DOHH2 (cell line): Measurements from ENCODE around the gene PCDHA10.
A peak's percentile ranks its signal among the peaks of the same experiment; 100 is the strongest.
"Not testable (repeated sequence)": the region's sequence is repeated elsewhere in the genome, so short reads cannot be mapped to it uniquely, and the experiment has no call there.

Experiments used
- H3F3A ChIP-seq: fragments of 200-600 bp; sonication (generic), shearing (Covaris generic); 2 replicates; pipeline ENCODE4 v1.6.0; 2016; ENCODE audit warnings: antibody characterized with exemption, mild to moderate bottlenecking; ENCODE audit not compliant: control insufficient read depth, insufficient read depth
- H3K27ac ChIP-seq: fragments of 200-600 bp; sonication (generic); 2 replicates; pipeline ENCODE4 v1.5.1; 2014; ENCODE audit warnings: low read depth, mild to moderate bottlenecking, low read length, moderate library complexity
- H3K27me3 ChIP-seq: fragments of 200-600 bp; sonication (generic); 2 replicates; pipeline ENCODE4 v1.6.1; 2014; ENCODE audit warnings: mild to moderate bottlenecking, low read length, mixed read lengths; ENCODE audit not compliant: control insufficient read depth
- H3K36me3 ChIP-seq: fragments of 200-600 bp; sonication (generic); 2 replicates; pipeline ENCODE4 v1.6.1; 2014; ENCODE audit warnings: mild to moderate bottlenecking, low read length, moderate library complexity, mixed read lengths; ENCODE audit not compliant: control insufficient read depth
- H3K4me1 ChIP-seq: fragments of 200-600 bp; sonication (generic); 2 replicates; pipeline ENCODE4 v1.6.1; 2014; ENCODE audit warnings: mild to moderate bottlenecking, low read length, mixed read lengths; ENCODE audit not compliant: control insufficient read depth
- H3K4me2 ChIP-seq: fragments of 200-600 bp; sonication (generic); 2 replicates; pipeline ENCODE4 v1.6.0; 2014; ENCODE audit warnings: mild to moderate bottlenecking, low read length, moderate library complexity
- H3K4me3 ChIP-seq: fragments of 200-600 bp; sonication (generic); 2 replicates; pipeline ENCODE4 v1.5.1; 2014; ENCODE audit warnings: mild to moderate bottlenecking, low read length, mixed read lengths
- H3K79me2 ChIP-seq: fragments of 200-600 bp; sonication (generic); 2 replicates; pipeline ENCODE4 v1.6.1; 2014; ENCODE audit warnings: mild to moderate bottlenecking, low read length, mixed read lengths; ENCODE audit not compliant: control insufficient read depth
- H3K9me2 ChIP-seq: fragments of 200-600 bp; sonication (generic); replicated peaks from 2 replicates; pipeline ENCODE4 v1.6.1; 2014; ENCODE audit warnings: mild to moderate bottlenecking, low read length, mixed read lengths; ENCODE audit not compliant: control insufficient read depth
- H3K9me3 ChIP-seq: fragments of 200-600 bp; sonication (generic); 2 replicates; pipeline ENCODE4 v1.6.1; 2014; ENCODE audit warnings: antibody characterized with exemption, low read length, mixed read lengths; ENCODE audit not compliant: control insufficient read depth, insufficient read depth
- H4K20me1 ChIP-seq: fragments of 200-600 bp; sonication (generic); 2 replicates; pipeline ENCODE4 v1.6.0; 2014; ENCODE audit warnings: low read depth, mild to moderate bottlenecking, antibody characterized with exemption, low read length, moderate library complexity; ENCODE audit not compliant: control insufficient read depth, insufficient read depth
- EZH2phosphoT487 ChIP-seq: fragments of 200-600 bp; sonication (generic); IDR thresholded peaks from 2 replicates; pipeline ENCODE4 v1.6.1; 2017; ENCODE audit warnings: borderline replicate concordance, mild to moderate bottlenecking, antibody characterized with exemption, low read length, moderate library complexity, mixed read lengths
- TF ChIP-seq, protein P1 (sequence below): fragments of 200-600 bp; sonication (generic); IDR thresholded peaks from one replicate; pipeline ENCODE4 v1.5.1; 2014; ENCODE audit warnings: antibody characterized with exemption, mild to moderate bottlenecking, low read depth, low read length; ENCODE audit not compliant: poor library complexity, severe bottlenecking

Gene PCDHA10

DNA sequence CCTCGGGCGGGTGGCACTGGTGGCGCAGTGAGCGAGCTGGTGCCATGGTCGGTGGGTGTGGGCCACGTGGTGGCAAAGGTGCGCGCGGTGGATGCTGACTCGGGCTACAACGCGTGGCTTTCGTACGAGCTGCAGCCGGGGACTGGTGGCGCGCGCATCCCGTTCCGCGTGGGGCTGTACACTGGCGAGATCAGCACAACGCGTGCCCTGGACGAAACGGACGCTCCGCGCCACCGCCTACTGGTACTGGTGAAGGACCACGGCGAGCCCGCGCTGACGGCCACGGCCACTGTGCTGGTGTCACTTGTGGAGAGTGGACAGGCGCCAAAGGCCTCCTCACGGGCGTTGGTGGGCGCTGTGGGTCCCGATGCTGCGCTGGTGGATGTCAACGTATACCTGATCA, 46.8 kb upstream of the PCDHA10 start:
- no peaks in the 10 kb centered on the region for H4K20me1 ChIP-seq
- no peak overlapping the region for H3K27ac ChIP-seq
- no peaks in the 10 kb centered on the region for H3K27me3 ChIP-seq
- no peaks in the 10 kb centered on the region for H3K36me3 ChIP-seq
- H3K9me2 ChIP-seq, result no peaks in the 10 kb centered on the region
- no peaks in the 10 kb centered on the region for H3K4me1 ChIP-seq
- no peaks in the 10 kb centered on the region for H3K79me2 ChIP-seq
- TF ChIP-seq EZH2phosphoT487, result no peak
- TF ChIP-seq, protein P1, sequence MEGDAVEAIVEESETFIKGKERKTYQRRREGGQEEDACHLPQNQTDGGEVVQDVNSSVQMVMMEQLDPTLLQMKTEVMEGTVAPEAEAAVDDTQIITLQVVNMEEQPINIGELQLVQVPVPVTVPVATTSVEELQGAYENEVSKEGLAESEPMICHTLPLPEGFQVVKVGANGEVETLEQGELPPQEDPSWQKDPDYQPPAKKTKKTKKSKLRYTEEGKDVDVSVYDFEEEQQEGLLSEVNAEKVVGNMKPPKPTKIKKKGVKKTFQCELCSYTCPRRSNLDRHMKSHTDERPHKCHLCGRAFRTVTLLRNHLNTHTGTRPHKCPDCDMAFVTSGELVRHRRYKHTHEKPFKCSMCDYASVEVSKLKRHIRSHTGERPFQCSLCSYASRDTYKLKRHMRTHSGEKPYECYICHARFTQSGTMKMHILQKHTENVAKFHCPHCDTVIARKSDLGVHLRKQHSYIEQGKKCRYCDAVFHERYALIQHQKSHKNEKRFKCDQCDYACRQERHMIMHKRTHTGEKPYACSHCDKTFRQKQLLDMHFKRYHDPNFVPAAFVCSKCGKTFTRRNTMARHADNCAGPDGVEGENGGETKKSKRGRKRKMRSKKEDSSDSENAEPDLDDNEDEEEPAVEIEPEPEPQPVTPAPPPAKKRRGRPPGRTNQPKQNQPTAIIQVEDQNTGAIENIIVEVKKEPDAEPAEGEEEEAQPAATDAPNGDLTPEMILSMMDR, result no peak
- H3F3A ChIP-seq, result no peaks in the 10 kb centered on the region
- no peaks in the 10 kb centered on the region for H3K9me3 ChIP-seq
- no peak overlapping the region for H3K4me3 ChIP-seq
- no peak overlapping the region for H3K4me2 ChIP-seq

DNA sequence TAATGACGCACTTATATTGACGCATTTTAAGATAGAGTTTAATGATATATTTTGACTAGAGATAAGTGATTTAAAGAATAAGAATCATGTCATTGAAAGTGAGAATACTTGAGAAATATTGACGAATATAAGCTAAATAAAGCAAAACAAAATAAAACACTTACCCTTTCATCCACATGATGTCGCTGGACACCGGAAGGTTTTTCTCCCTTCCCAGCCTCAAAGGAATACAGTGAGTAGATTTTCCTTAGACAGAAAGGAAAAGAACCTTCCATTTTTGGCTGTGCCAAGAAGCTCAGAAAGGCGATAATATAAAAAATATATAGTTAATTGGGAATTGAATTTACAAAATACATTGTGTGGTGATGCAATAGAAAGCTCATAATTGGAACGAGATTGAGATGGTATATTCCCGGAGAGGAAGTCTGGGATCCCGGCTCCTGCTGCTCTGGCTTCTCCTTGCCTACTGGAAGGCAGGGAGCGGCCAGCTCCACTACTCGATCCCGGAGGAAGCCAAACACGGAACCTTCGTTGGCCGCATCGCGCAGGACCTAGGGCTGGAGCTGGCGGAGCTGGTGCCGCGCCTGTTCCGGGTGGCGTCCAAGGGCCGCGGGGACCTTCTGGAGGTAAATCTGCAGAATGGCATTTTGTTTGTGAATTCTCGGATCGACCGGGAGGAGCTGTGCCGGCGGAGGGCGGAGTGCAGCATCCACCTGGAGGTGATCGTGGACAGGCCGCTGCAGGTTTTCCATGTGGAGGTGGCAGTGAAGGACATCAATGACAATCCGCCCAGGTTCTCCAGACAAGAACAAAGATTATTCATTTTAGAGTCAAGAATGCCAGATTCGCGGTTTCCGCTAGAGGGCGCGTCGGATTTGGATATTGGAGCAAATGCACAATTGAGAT, 34.1 kb upstream of the PCDHA10 start, which contains the start of gene PCDHA5:
TSS of gene PCDHA5 (plus strand) at position 239 of the 906 bp plus-strand sequence.
- H3K4me1 ChIP-seq, result no peaks in the 10 kb centered on the region
- no peak within 1 kb of the TSS for H3K4me3 ChIP-seq
- H4K20me1 ChIP-seq, result no peaks in the 10 kb centered on the region
- no peaks in the 10 kb centered on the region for H3K79me2 ChIP-seq
- H3K27ac ChIP-seq, result no peak within 1 kb of the TSS
- H3K4me2 ChIP-seq, result no peak within 1 kb of the TSS
- H3K36me3 ChIP-seq, result no peaks in the 10 kb centered on the region
- no peak for TF ChIP-seq EZH2phosphoT487
- TF ChIP-seq, protein P1, result peak; percentile 67
- no peaks in the 10 kb centered on the region for H3K9me3 ChIP-seq
- no peaks in the 10 kb centered on the region for H3F3A ChIP-seq
- H3K27me3 ChIP-seq, result no peaks in the 10 kb centered on the region; the same call in 1 of the 2 replicates
- no peaks in the 10 kb centered on the region for H3K9me2 ChIP-seq

- no peaks in the 10 kb centered on the region for H3K36me3 ChIP-seq
- no peak for TF ChIP-seq EZH2phosphoT487
- TF ChIP-seq, protein P1, result no peak
- no peaks in the 10 kb centered on the region for H3K79me2 ChIP-seq
- H3F3A ChIP-seq, result no peaks in the 10 kb centered on the region
- no peak overlapping the region for H3K4me3 ChIP-seq
- H3K4me1 ChIP-seq, result no peaks in the 10 kb centered on the region
- no peak overlapping the region for H3K27ac ChIP-seq
- H3K27me3 ChIP-seq, result no peaks in the 10 kb centered on the region
- H3K4me2 ChIP-seq, result no peak overlapping the region
- H3K9me3 ChIP-seq, result no peaks in the 10 kb centered on the region
- H4K20me1 ChIP-seq, result no peaks in the 10 kb centered on the region
- H3K9me2 ChIP-seq, result no peaks in the 10 kb centered on the region
These were observed 33.4 kb upstream of the PCDHA10 start for GRCh38 chr5:140822281-140822629.

DNA sequence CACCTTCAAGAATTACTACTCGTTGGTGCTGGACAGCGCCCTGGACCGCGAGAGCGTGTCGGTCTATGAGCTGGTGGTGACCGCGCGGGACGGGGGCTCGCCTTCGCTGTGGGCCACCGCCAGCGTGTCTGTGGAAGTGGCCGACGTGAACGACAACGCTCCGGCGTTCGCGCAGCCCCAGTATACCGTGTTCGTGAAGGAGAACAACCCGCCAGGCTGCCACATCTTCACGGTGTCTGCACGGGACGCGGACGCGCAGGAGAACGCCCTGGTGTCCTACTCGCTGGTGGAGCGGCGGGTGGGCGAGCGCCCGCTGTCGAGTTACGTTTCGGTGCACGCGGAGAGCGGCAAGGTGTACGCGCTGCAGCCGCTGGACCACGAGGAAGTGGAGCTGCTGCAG, 32.7 kb upstream of the PCDHA10 start:
- H3K27ac ChIP-seq, H3K4me1 ChIP-seq, H3K27me3 ChIP-seq, H3K36me3 ChIP-seq, H3K4me3 ChIP-seq, H3K4me2 ChIP-seq, H3F3A ChIP-seq, H3K79me2 ChIP-seq, H3K9me3 ChIP-seq, H3K9me2 ChIP-seq, H4K20me1 ChIP-seq: not testable (repeated sequence)
